ENCODE results near the gene HK3.

Gene HK3, protein sequence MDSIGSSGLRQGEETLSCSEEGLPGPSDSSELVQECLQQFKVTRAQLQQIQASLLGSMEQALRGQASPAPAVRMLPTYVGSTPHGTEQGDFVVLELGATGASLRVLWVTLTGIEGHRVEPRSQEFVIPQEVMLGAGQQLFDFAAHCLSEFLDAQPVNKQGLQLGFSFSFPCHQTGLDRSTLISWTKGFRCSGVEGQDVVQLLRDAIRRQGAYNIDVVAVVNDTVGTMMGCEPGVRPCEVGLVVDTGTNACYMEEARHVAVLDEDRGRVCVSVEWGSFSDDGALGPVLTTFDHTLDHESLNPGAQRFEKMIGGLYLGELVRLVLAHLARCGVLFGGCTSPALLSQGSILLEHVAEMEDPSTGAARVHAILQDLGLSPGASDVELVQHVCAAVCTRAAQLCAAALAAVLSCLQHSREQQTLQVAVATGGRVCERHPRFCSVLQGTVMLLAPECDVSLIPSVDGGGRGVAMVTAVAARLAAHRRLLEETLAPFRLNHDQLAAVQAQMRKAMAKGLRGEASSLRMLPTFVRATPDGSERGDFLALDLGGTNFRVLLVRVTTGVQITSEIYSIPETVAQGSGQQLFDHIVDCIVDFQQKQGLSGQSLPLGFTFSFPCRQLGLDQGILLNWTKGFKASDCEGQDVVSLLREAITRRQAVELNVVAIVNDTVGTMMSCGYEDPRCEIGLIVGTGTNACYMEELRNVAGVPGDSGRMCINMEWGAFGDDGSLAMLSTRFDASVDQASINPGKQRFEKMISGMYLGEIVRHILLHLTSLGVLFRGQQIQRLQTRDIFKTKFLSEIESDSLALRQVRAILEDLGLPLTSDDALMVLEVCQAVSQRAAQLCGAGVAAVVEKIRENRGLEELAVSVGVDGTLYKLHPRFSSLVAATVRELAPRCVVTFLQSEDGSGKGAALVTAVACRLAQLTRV

DNA sequence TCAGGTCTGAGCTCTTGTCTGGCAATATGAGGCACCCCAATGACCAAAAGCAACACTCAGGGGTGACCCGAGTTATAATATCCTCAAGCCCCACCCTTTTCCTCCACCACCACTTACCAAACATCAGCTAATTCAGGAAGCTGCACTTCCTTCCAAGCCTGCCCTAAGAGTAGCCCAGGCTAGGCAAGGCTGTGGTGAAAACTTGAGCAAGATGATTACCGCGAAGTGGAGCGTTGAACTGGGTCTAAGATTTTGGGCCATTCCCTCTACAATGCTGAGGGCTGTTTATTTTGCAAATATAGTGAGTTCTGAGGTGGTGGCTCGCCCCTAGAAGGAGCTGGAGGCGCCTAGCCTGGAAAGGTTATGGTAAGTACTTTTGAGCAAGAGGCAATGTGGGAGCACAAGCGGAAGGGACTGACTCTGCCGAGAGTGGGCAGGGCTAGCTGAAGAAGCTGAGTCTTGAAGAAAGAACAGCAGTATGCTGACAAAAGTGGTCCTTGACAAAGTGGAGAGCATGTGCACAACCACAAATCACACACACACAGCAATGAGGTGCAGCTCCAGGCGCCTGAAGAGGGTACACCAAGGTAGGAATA lies at the start of gene HK3:
HK3 (minus strand) TSS at position 51 of the 596 bp plus-strand sequence. CDS start 3,187 bp downstream, outside the sequence.
- no peak within 1 kb of the TSS for H2AFZ ChIP-seq (ENCODE audit: low read length)
- H3K4me1 ChIP-seq (ENCODE audit: low read length): no peaks in the 10 kb centered on the region

DNA sequence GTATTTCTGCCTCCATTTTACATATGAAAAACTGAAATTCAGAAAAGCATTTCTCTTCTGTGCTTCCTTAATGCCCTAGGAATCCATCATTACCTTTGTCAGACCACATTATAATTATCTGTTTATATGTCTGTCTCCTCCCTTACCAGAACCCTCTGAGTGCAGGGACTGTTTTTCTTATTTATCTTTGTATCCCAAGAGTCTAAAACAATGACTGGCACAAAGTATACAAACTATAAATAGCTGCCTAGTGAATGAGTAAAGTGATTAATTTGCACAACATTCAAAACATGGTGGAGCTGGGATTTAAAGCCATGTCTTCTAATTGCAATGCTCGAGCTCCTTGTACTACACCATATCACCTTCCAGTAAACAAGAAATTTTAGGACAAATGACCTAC lies 49.3 kb upstream of the HK3 start:
- H3K9me2 ChIP-seq (replicated peaks; ENCODE audit: insufficient read depth, low read length): no peaks in the 10 kb centered on the region
- H3K4me1 ChIP-seq (ENCODE audit: low read length): no peaks in the 10 kb centered on the region
- DNase-seq: no peak
- no peaks in the 10 kb centered on the region for H3F3A ChIP-seq (ENCODE audit: insufficient read depth, low read length)
- H3K9me3 ChIP-seq (replicated peaks; ENCODE audit: insufficient read depth, low read length): no peaks in the 10 kb centered on the region
- H3K27me3 ChIP-seq (replicated peaks; ENCODE audit: insufficient read depth, low read length): no peaks in the 10 kb centered on the region
- 0 out of 2 replicates have a peak, but pooled peaks cover 8% of the 10 kb centered on the region for H3K79me2 ChIP-seq (ENCODE audit: low read length)
- no peak overlapping the region for H3K4me3 ChIP-seq (ENCODE audit: low read length)
- H3K27ac ChIP-seq (ENCODE audit: low read length): no peak overlapping the region
- H2AFZ ChIP-seq (ENCODE audit: low read length): no peak overlapping the region
- H3K36me3 ChIP-seq (replicated peaks; ENCODE audit: insufficient read depth, low read length): peaks cover 3% of the 10 kb centered on the region; the same call in 1 of the 2 replicates
- no peak overlapping the region for H3K4me2 ChIP-seq (ENCODE audit: low read depth, low read length)
- no peak overlapping the region for H3K9ac ChIP-seq (ENCODE audit: low read length)
- H4K20me1 ChIP-seq (ENCODE audit: insufficient read depth, low read length): no peaks in the 10 kb centered on the region
- TF ChIP-seq, protein P1, sequence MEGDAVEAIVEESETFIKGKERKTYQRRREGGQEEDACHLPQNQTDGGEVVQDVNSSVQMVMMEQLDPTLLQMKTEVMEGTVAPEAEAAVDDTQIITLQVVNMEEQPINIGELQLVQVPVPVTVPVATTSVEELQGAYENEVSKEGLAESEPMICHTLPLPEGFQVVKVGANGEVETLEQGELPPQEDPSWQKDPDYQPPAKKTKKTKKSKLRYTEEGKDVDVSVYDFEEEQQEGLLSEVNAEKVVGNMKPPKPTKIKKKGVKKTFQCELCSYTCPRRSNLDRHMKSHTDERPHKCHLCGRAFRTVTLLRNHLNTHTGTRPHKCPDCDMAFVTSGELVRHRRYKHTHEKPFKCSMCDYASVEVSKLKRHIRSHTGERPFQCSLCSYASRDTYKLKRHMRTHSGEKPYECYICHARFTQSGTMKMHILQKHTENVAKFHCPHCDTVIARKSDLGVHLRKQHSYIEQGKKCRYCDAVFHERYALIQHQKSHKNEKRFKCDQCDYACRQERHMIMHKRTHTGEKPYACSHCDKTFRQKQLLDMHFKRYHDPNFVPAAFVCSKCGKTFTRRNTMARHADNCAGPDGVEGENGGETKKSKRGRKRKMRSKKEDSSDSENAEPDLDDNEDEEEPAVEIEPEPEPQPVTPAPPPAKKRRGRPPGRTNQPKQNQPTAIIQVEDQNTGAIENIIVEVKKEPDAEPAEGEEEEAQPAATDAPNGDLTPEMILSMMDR (IDR thresholded peaks at IDR 0.05; ENCODE audit: low read length): no peak
- TF ChIP-seq EZH2phosphoT487 (IDR thresholded peaks at IDR 0.05; ENCODE audit: low read length) (no peak), EZH2 (optimal IDR thresholded peaks at IDR 0.05; ENCODE audit: low read depth, low read length) (no peak)

More for the DNA sequence above, at the start of gene HK3:
- H3K4me3 ChIP-seq (ENCODE audit: low read length): no peak within 1 kb of the TSS
- peaks cover 7% of the 10 kb centered on the region; the same call in 1 of the 2 replicates for H3K36me3 ChIP-seq (replicated peaks; ENCODE audit: insufficient read depth, low read length)
- no peaks in the 10 kb centered on the region for H3K9me2 ChIP-seq (replicated peaks; ENCODE audit: insufficient read depth, low read length)
- H3K9ac ChIP-seq (ENCODE audit: low read length): no peak within 1 kb of the TSS
- no peak within 1 kb of the TSS for H3K27ac ChIP-seq (ENCODE audit: low read length)
- H4K20me1 ChIP-seq (ENCODE audit: insufficient read depth, low read length): no peaks in the 10 kb centered on the region
- H3K9me3 ChIP-seq (replicated peaks; ENCODE audit: insufficient read depth, low read length): no peaks in the 10 kb centered on the region
- TF ChIP-seq, protein P1 (IDR thresholded peaks at IDR 0.05; ENCODE audit: low read length): no peak
- no peak for TF ChIP-seq EZH2phosphoT487 (IDR thresholded peaks at IDR 0.05; ENCODE audit: low read length)
- no peaks in the 10 kb centered on the region for H3K27me3 ChIP-seq (replicated peaks; ENCODE audit: insufficient read depth, low read length)
- no peaks in the 10 kb centered on the region for H3K79me2 ChIP-seq (ENCODE audit: low read length)
- H3K4me2 ChIP-seq (ENCODE audit: low read depth, low read length): no peak within 1 kb of the TSS
- no peaks in the 10 kb centered on the region for H3F3A ChIP-seq (ENCODE audit: insufficient read depth, low read length)
- DNase-seq: no peak

DNA sequence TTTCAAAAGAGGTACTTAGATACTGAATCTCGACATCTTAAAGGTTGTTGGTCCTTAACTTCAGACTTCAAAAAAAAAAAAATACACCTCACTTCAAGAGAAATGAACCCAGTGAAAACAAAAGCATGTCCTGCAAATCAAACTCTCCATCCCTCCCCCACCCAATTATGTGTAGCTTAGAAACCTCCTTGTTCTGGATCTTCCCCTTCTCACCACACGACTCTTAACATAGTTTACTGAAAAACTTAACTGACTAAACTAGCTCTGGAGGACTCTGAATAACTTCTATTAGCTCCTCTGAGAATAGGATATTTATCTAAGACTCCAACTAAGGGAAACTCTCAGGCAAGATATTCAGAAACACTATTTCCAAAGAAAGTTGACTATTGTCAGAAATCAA lies 48.7 kb upstream of the HK3 start:
- no peaks in the 10 kb centered on the region for H3F3A ChIP-seq (ENCODE audit: insufficient read depth, low read length)
- H3K27ac ChIP-seq (ENCODE audit: low read length): no peak overlapping the region
- H3K4me2 ChIP-seq (ENCODE audit: low read depth, low read length): no peak overlapping the region
- no peak overlapping the region for H3K4me3 ChIP-seq (ENCODE audit: low read length)
- H3K9me2 ChIP-seq (replicated peaks; ENCODE audit: insufficient read depth, low read length): no peaks in the 10 kb centered on the region
- H3K27me3 ChIP-seq (replicated peaks; ENCODE audit: insufficient read depth, low read length): no peaks in the 10 kb centered on the region
- TF ChIP-seq EZH2phosphoT487 (IDR thresholded peaks at IDR 0.05; ENCODE audit: low read length): no peak
- no peak for TF ChIP-seq EZH2 (optimal IDR thresholded peaks at IDR 0.05; ENCODE audit: low read depth, low read length)
- TF ChIP-seq, protein P1 (IDR thresholded peaks at IDR 0.05; ENCODE audit: low read length): no peak
- H2AFZ ChIP-seq (ENCODE audit: low read length): no peak overlapping the region
- no peaks in the 10 kb centered on the region for H3K9me3 ChIP-seq (replicated peaks; ENCODE audit: insufficient read depth, low read length)
- no peak for DNase-seq
- H3K79me2 ChIP-seq (ENCODE audit: low read length): 0 out of 2 replicates have a peak, but pooled peaks cover 5% of the 10 kb centered on the region
- H4K20me1 ChIP-seq (ENCODE audit: insufficient read depth, low read length): no peaks in the 10 kb centered on the region
- peaks cover 3% of the 10 kb centered on the region; the same call in 1 of the 2 replicates for H3K36me3 ChIP-seq (replicated peaks; ENCODE audit: insufficient read depth, low read length)
- no peak overlapping the region for H3K9ac ChIP-seq (ENCODE audit: low read length)
- no peaks in the 10 kb centered on the region for H3K4me1 ChIP-seq (ENCODE audit: low read length)

All from MM.1S (cell line).